PC-3 (cell line): Measurements from ENCODE around the gene MSH2.

ENCODE experiments used
- EZH2phosphoT487 ChIP-seq: fragments of 300-600 bp; sonication (generic); IDR thresholded peaks from 2 replicates; pipeline ENCODE4 v1.6.1; 2018; ENCODE audit warnings: mild to moderate bottlenecking, antibody characterized with exemption, low read length, borderline replicate concordance
- TF ChIP-seq, protein P1 (sequence below): fragments of 300-600 bp; sonication (generic); conservative IDR thresholded peaks from 2 replicates; pipeline ENCODE4 v1.5.1; 2017; ENCODE audit warnings: antibody characterized with exemption, low read depth, mild to moderate bottlenecking, low read length

DNA sequence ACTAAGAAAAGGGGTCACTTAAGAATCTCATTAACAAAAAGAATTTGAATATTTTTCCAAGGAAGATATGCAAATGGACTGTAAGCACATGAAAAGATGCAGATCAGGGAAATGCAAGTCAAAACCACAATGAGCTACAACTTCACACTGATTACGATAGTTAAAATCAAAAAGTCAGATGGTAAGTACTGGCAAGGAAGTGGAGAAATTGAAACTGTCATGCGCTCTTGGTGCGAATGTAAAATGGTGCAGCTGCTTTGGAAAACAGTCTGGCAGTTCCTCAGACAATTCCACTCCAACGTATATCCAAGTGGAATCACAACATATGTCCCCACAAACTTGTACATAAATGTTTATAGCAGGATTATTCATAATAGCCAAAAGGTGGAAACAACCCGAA, 81.4 kb downstream of the MSH2 start:
- TF ChIP-seq, protein P1, sequence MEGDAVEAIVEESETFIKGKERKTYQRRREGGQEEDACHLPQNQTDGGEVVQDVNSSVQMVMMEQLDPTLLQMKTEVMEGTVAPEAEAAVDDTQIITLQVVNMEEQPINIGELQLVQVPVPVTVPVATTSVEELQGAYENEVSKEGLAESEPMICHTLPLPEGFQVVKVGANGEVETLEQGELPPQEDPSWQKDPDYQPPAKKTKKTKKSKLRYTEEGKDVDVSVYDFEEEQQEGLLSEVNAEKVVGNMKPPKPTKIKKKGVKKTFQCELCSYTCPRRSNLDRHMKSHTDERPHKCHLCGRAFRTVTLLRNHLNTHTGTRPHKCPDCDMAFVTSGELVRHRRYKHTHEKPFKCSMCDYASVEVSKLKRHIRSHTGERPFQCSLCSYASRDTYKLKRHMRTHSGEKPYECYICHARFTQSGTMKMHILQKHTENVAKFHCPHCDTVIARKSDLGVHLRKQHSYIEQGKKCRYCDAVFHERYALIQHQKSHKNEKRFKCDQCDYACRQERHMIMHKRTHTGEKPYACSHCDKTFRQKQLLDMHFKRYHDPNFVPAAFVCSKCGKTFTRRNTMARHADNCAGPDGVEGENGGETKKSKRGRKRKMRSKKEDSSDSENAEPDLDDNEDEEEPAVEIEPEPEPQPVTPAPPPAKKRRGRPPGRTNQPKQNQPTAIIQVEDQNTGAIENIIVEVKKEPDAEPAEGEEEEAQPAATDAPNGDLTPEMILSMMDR = no peak
- no peak for TF ChIP-seq EZH2phosphoT487
